ENCODE data around the gene SMAD7. TPM values are rescaled to one million over a fixed set of nuclear protein-coding genes. Genes with fewer than 3 reads are reported as not detected.

The SMAD7 gene
- total RNA-seq, 2 donors from 2014 or later = 23.3 to 44.5 TPM

- no peak for TF ChIP-seq CTCF (IDR thresholded peaks at IDR 0.05)
- TF ChIP-seq POLR2A (IDR thresholded peaks at IDR 0.05) = no peak
- Histone ChIP-seq H3K9me3 (no peaks in the 10 kb centered on the region), H3K4me3 (no peak overlapping the region), H3K27me3 (no peaks in the 10 kb centered on the region), H3K27ac (no peak overlapping the region), H3K36me3 (replicated peaks in 1 of 2; ENCODE audit: insufficient read depth in 1 of 2, low read depth in 2 of 2) (no peaks in the 10 kb centered on the region), H3K4me1 (peaks cover 7% of the 10 kb centered on the region)
- intact Hi-C loops (cut with DNase I) = loop anchor here (10.0 kb wide), 1 partner anchor 205 kb away; no protein-coding TSS in a partner anchor
- DNase-seq (peak in 1 of 4 donors; percentile 25), ATAC-seq (no peak)
- WGBS, 2 donors = 68 to 81% methylated on average over 11 of the region's 11 CpGs
Measured at GRCh38 chr18:48979944-48980890, 29.5 kb upstream of the SMAD7 start.

GRCh38 chr18:48977914-48978313, 27.1 kb upstream of the SMAD7 start:
- intact Hi-C loops (cut with DNase I) = loop anchor here (10.0 kb wide), 1 partner anchor 203 kb away; no protein-coding TSS in a partner anchor
- Histone ChIP-seq H3K27ac (no peak overlapping the region), H3K4me1 (peaks cover 15% of the 10 kb centered on the region), H3K9me3 (no peaks in the 10 kb centered on the region), H3K27me3 (no peaks in the 10 kb centered on the region), H3K36me3 (replicated peaks in 1 of 2; ENCODE audit: insufficient read depth in 1 of 2, low read depth in 2 of 2) (no peaks in the 10 kb centered on the region), H3K4me3 (no peak overlapping the region)
- DNase-seq (no peak), ATAC-seq (no peak)
- TF ChIP-seq POLR2A (IDR thresholded peaks at IDR 0.05) (no peak), CTCF (IDR thresholded peaks at IDR 0.05) (no peak)
- WGBS, 2 donors = 93 to 95% methylated on average over 9 of the region's 9 CpGs

- ATAC-seq (peak; percentile 93), DNase-seq (peak; percentile 76 to 84 (median 78))
- no peaks in the 10 kb centered on the region for H3K9me3 ChIP-seq
- intact Hi-C loops (cut with DNase I) = loop anchor here (10.0 kb wide), 1 partner anchor 201 kb away; no protein-coding TSS in a partner anchor
- H3K27me3 ChIP-seq = no peaks in the 10 kb centered on the region
- H3K4me3 ChIP-seq = peak overlapping the region; percentile 30 to 57
- H3K36me3 ChIP-seq (replicated peaks in 1 of 2; ENCODE audit: insufficient read depth in 1 of 2, low read depth in 2 of 2) = no peaks in the 10 kb centered on the region
- TF ChIP-seq POLR2A (IDR thresholded peaks at IDR 0.05) (peak in 1 of 3 donors; percentile 31), CTCF (IDR thresholded peaks at IDR 0.05) (peak in 2 of 7 experiments; percentile 32 to 41)
- H3K4me1 ChIP-seq = peaks cover 15% of the 10 kb centered on the region
- WGBS, 2 donors = 1 to 2% methylated on average over 7 to 85 of the region's 119 CpGs
- peak overlapping the region; percentile 71 to 92 (median 88) for H3K27ac ChIP-seq
Measured at GRCh38 chr18:48975817-48976649, 25.3 kb upstream of the SMAD7 start.

GRCh38 chr18:48975120-48975816, 24.5 kb upstream of the SMAD7 start:
- Histone ChIP-seq H3K36me3 (replicated peaks in 1 of 2; ENCODE audit: insufficient read depth in 1 of 2, low read depth in 2 of 2) (no peaks in the 10 kb centered on the region), H3K4me3 (peak overlapping the region; percentile 30 to 57), H3K4me1 (peaks cover 15% of the 10 kb centered on the region), H3K27me3 (no peaks in the 10 kb centered on the region), H3K27ac (peak overlapping the region; percentile 71 to 92 (median 88)), H3K9me3 (no peaks in the 10 kb centered on the region)
- DNase-seq (peak in 2 of 4 donors; percentile 29 to 34), ATAC-seq (peak; percentile 20)
- 5 to 23% methylated on average over 14 to 52 of the region's 58 CpGs for WGBS, 2 donors
- TF ChIP-seq POLR2A (IDR thresholded peaks at IDR 0.05) = peak; percentile 38 to 64 (median 52)
- TF ChIP-seq CTCF (IDR thresholded peaks at IDR 0.05) = no peak
- intact Hi-C loops (cut with DNase I) = loop anchor here (10.0 kb wide), 1 partner anchor 200 kb away; no protein-coding TSS in a partner anchor

All from body of pancreas (tissue), 4 donors.